OCI-LY3 (cell line): Measurements from ENCODE around the gene AKAP6.

Source experiments
- EZH2phosphoT487 ChIP-seq: fragments of 200-600 bp; shearing (Covaris generic); IDR thresholded peaks from 2 replicates; pipeline ENCODE4 v1.6.1; 2018; ENCODE audit warnings: antibody characterized with exemption, mixed run types, low read depth
- TF ChIP-seq, protein P1 (sequence below): fragments of 200-600, 300-600 bp; sonication (generic); IDR thresholded peaks from 2 replicates; pipeline ENCODE4 v1.5.1; 2014; ENCODE audit warnings: antibody characterized with exemption, low read length, low read depth

DNA sequence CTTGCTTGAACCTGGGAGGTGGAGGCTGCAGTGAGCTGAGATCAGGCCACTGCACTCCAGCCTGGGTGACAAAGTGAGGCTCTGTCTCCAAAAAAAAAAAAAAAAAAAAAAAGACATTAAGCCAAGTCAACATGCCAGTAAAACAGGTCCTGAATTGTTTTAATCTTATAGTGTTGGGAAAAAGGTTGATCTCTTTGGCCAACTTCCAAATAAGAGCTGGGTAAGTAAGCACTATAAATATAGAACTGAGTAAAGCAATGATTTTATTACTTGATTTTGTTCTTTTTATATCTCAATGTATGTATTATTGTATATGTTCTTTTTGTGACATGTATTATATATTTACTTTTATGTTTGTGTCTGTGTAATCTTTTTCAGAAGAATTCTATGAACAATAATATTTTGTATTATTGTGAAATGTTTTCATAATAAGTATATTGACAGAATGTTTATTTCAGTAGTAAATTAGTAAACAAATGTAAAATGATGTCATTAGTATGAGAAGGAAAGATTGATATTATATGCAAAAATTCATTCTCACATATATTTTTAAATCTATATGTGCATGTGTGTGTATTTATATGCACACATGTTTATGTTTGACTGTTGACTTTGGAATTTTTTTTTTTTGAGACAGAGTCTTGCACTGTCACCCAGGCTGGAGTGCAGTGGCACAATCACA lies 9.6 kb upstream of the AKAP6 start:
- TF ChIP-seq, protein P1, sequence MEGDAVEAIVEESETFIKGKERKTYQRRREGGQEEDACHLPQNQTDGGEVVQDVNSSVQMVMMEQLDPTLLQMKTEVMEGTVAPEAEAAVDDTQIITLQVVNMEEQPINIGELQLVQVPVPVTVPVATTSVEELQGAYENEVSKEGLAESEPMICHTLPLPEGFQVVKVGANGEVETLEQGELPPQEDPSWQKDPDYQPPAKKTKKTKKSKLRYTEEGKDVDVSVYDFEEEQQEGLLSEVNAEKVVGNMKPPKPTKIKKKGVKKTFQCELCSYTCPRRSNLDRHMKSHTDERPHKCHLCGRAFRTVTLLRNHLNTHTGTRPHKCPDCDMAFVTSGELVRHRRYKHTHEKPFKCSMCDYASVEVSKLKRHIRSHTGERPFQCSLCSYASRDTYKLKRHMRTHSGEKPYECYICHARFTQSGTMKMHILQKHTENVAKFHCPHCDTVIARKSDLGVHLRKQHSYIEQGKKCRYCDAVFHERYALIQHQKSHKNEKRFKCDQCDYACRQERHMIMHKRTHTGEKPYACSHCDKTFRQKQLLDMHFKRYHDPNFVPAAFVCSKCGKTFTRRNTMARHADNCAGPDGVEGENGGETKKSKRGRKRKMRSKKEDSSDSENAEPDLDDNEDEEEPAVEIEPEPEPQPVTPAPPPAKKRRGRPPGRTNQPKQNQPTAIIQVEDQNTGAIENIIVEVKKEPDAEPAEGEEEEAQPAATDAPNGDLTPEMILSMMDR: no peak
- no peak for TF ChIP-seq EZH2phosphoT487
